DND-41 (cell line): ENCODE results near the gene WIPF3.

ENCODE experiments used
- ATAC-seq: fragments of 200-7000 bp; cut with Tn5 transposase; 3 replicates; pipeline ENCODE4 v1.9.1; 2021; ENCODE audit warnings: low read depth; ENCODE audit not compliant: insufficient read depth
- DNase-seq: peaks from one replicate; pipeline ENCODE4 v3.0.0-alpha.2; 2020
- H2AFZ ChIP-seq: 2 replicates; pipeline ENCODE4 v1.6.0; 2012; ENCODE audit warnings: low read depth, low read length
- H3K27ac ChIP-seq: 2 replicates; pipeline ENCODE4 v1.5.1; 2012; ENCODE audit warnings: low read length, inconsistent platforms
- H3K27me3 ChIP-seq: fragments of 200-600 bp; sonication (generic); 2 replicates; pipeline ENCODE4 v1.6.0; 2012; ENCODE audit warnings: low read length, mild to moderate bottlenecking, inconsistent platforms; ENCODE audit not compliant: insufficient read depth, poor library complexity
- H3K36me3 ChIP-seq: 2 replicates; pipeline ENCODE4 v1.5.1; 2012; ENCODE audit warnings: low read length, inconsistent platforms; ENCODE audit not compliant: insufficient read depth
- H3K4me1 ChIP-seq: 2 replicates; pipeline ENCODE4 v1.5.1; 2012; ENCODE audit warnings: mild to moderate bottlenecking, low read length; ENCODE audit not compliant: insufficient read depth
- H3K4me2 ChIP-seq: 2 replicates; pipeline ENCODE4 v1.6.0; 2012; ENCODE audit warnings: mild to moderate bottlenecking, moderate library complexity, low read length, inconsistent platforms; ENCODE audit not compliant: insufficient read depth
- H3K4me3 ChIP-seq, 2 experiments: fragments of 200-600 bp in 1 of 2; shearing (Covaris generic) in 1 of 2; 2 replicates each; pipeline ENCODE4 v1.5.1; 2012 to 2016; ENCODE audit warnings: inconsistent platforms in 2 of 2, low read length in 2 of 2, mild to moderate bottlenecking in 2 of 2, low read depth in 1 of 2, moderate library complexity in 1 of 2
- H3K79me2 ChIP-seq: 2 replicates; pipeline ENCODE4 v1.6.0; 2012; ENCODE audit warnings: low read length, inconsistent platforms; ENCODE audit not compliant: insufficient read depth
- H3K9ac ChIP-seq: 2 replicates; pipeline ENCODE4 v1.6.0; 2012; ENCODE audit warnings: low read depth, mild to moderate bottlenecking, inconsistent platforms, low read length, moderate library complexity
- H3K9me3 ChIP-seq: 2 replicates; pipeline ENCODE4 v1.5.1; 2012; ENCODE audit warnings: low read length, moderate library complexity, mild to moderate bottlenecking, inconsistent platforms; ENCODE audit not compliant: insufficient read depth, severe bottlenecking
- H4K20me1 ChIP-seq: 2 replicates; pipeline ENCODE4 v1.6.0; 2012; ENCODE audit warnings: low read length; ENCODE audit not compliant: insufficient read depth
- EZH2 ChIP-seq: IDR thresholded peaks from 3 replicates; pipeline ENCODE4 v1.6.1; 2012; ENCODE audit warnings: borderline replicate concordance, low read depth, mild to moderate bottlenecking, moderate library complexity, low read length, inconsistent platforms; ENCODE audit not compliant: severe bottlenecking
- TF ChIP-seq, protein P1 (sequence below): IDR thresholded peaks from 2 replicates; pipeline ENCODE4 v1.5.1; 2012; ENCODE audit warnings: borderline replicate concordance, low read length, moderate library complexity, mild to moderate bottlenecking; ENCODE audit not compliant: poor library complexity, severe bottlenecking; ENCODE audit errors: extremely low read depth

Gene WIPF3

DNA sequence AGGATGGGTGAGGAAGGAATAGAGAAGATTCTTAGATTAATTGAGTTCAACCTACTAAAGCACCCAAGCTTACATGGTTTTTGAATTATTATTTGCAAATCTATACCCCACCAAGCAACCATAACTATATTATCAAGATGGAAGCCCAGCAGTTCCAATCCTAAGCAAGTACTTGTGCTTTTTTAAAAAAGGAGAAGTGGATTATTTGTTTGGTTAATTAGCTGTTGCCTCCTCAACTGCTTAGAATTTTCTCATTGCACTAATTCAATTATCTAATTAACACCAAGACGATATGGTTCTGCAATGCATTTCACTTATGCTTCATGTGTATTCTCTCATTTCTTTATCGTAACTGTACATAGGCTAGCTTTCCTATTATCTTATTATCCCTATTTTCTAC lies 27.3 kb upstream of the WIPF3 start:
- no peak overlapping the region for H3K4me3 ChIP-seq
- no peak overlapping the region for H3K4me2 ChIP-seq
- H3K4me1 ChIP-seq, result no peaks in the 10 kb centered on the region
- TF ChIP-seq, protein P1, sequence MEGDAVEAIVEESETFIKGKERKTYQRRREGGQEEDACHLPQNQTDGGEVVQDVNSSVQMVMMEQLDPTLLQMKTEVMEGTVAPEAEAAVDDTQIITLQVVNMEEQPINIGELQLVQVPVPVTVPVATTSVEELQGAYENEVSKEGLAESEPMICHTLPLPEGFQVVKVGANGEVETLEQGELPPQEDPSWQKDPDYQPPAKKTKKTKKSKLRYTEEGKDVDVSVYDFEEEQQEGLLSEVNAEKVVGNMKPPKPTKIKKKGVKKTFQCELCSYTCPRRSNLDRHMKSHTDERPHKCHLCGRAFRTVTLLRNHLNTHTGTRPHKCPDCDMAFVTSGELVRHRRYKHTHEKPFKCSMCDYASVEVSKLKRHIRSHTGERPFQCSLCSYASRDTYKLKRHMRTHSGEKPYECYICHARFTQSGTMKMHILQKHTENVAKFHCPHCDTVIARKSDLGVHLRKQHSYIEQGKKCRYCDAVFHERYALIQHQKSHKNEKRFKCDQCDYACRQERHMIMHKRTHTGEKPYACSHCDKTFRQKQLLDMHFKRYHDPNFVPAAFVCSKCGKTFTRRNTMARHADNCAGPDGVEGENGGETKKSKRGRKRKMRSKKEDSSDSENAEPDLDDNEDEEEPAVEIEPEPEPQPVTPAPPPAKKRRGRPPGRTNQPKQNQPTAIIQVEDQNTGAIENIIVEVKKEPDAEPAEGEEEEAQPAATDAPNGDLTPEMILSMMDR, result no peak
- TF ChIP-seq EZH2, result no peak
- no peaks in the 10 kb centered on the region for H3K79me2 ChIP-seq
- no peak for DNase-seq
- no peaks in the 10 kb centered on the region for H4K20me1 ChIP-seq
- no peaks in the 10 kb centered on the region for H3K36me3 ChIP-seq
- H2AFZ ChIP-seq, result no peak overlapping the region
- H3K27ac ChIP-seq, result no peak overlapping the region
- H3K27me3 ChIP-seq, result peaks cover 13% of the 10 kb centered on the region
- ATAC-seq, result no peak
- H3K9ac ChIP-seq, result no peak overlapping the region
- no peaks in the 10 kb centered on the region for H3K9me3 ChIP-seq

DNA sequence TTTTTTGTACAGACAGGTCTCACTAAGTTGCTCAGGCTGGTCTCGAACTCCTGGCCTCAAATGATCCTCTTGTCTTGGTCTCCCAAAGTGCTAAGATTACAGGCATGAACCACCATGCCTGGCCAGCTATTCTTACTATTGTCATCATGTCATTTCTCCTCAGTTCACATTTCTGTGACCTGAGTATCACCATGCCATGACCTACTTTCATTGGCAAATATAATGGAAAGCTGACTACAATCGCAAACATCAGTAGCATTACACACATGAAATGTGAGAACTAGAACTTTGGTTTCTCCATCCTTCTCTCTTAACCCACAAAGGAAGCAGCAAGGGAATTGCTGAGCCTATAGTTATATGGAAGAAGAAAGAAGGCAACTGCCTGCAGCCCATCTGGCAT lies 26.0 kb upstream of the WIPF3 start:
- H3K9me3 ChIP-seq, result no peaks in the 10 kb centered on the region
- no peak overlapping the region for H3K4me3 ChIP-seq
- H4K20me1 ChIP-seq, result no peaks in the 10 kb centered on the region
- TF ChIP-seq EZH2, result no peak
- TF ChIP-seq, protein P1, result no peak
- no peak overlapping the region for H3K27ac ChIP-seq
- ATAC-seq, result no peak
- no peak overlapping the region for H3K4me2 ChIP-seq
- peaks cover 13% of the 10 kb centered on the region for H3K27me3 ChIP-seq
- no peak overlapping the region for H3K9ac ChIP-seq
- H2AFZ ChIP-seq, result no peak overlapping the region
- H3K79me2 ChIP-seq, result no peaks in the 10 kb centered on the region
- DNase-seq, result no peak
- no peaks in the 10 kb centered on the region for H3K36me3 ChIP-seq
- no peaks in the 10 kb centered on the region for H3K4me1 ChIP-seq

DNA sequence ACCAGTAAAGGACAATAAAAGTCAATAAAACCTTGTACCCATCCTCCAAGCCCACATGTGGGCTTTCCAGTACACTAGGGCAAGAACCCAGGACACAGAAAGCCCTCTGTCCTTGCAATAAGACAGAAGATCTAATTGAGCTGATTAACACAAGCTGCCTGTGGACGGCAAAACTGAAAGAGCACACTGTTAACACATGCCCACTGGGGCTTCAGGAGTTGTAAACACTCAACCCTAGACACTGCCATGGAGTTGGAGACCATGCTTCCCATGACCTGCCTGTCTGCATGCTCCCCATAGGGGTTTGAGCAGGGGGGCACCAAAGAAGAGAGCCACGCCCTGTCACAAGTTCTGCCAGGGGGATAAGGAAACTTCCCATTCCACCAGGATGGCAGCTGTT lies 22.6 kb upstream of the WIPF3 start:
- H3K4me2 ChIP-seq, result no peak overlapping the region
- H3K9me3 ChIP-seq, result no peaks in the 10 kb centered on the region
- no peak overlapping the region for H3K27ac ChIP-seq
- H3K79me2 ChIP-seq, result no peaks in the 10 kb centered on the region
- no peak overlapping the region for H3K4me3 ChIP-seq
- H2AFZ ChIP-seq, result no peak overlapping the region
- H3K9ac ChIP-seq, result no peak overlapping the region
- TF ChIP-seq, protein P1, result no peak
- no peak for TF ChIP-seq EZH2
- ATAC-seq (no peak), DNase-seq (no peak)
- no peaks in the 10 kb centered on the region for H3K27me3 ChIP-seq
- H3K4me1 ChIP-seq, result no peaks in the 10 kb centered on the region
- no peaks in the 10 kb centered on the region for H3K36me3 ChIP-seq
- H4K20me1 ChIP-seq, result no peaks in the 10 kb centered on the region

DNA sequence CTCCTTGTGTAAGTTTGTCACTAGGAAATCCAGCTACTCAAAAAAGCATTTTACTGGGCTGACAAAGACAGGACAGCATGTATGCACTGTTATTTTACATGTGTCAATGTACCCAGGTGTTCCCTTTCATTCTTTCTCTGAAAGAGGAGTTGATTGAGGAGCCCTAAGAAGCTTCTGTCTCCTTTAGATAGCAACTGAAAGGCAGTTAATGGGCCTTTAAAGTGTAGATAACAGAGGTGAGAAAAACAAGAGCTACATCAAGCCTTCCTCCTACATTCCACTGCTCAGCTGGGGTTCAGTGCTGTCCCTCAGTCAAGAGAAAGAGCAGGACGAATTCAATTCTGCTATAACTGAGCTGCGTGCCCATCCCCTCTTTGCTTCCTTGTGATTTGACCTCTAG lies 12.8 kb upstream of the WIPF3 start:
- no peak for DNase-seq
- Histone ChIP-seq H3K9ac (no peak overlapping the region), H3K27me3 (peaks cover 7% of the 10 kb centered on the region), H3K4me2 (no peak overlapping the region), H3K4me1 (no peaks in the 10 kb centered on the region), H3K27ac (no peak overlapping the region), H2AFZ (no peak overlapping the region), H3K4me3 (no peak overlapping the region), H3K79me2 (no peaks in the 10 kb centered on the region), H4K20me1 (no peaks in the 10 kb centered on the region), H3K9me3 (no peaks in the 10 kb centered on the region), H3K36me3 (no peaks in the 10 kb centered on the region)
- TF ChIP-seq, protein P1, result no peak
- TF ChIP-seq EZH2, result no peak
- no peak for ATAC-seq
